ENCODE data around the gene PDZD2.

PDZD2 gene

GRCh38 chr5:32135086-32135485 lies 496.2 kb downstream of the PDZD2 start:
- Histone ChIP-seq H3K4me3 (ENCODE audit: low read depth, low read length) (no peak overlapping the region), H3K36me3 (ENCODE audit: control insufficient read depth, insufficient read depth, low read length) (peaks cover 7% of the 10 kb centered on the region), H3K27me3 (ENCODE audit: control insufficient read depth, insufficient read depth, low read length) (no peaks in the 10 kb centered on the region), H3K9ac (ENCODE audit: low read depth, low read length) (no peak overlapping the region), H3K4me1 (ENCODE audit: control insufficient read depth, insufficient read depth, low read length) (no peaks in the 10 kb centered on the region), H3K9me3 (ENCODE audit: control insufficient read depth, insufficient read depth, low read length) (no peaks in the 10 kb centered on the region)

GRCh38 chr5:32136342-32136741 lies 497.4 kb downstream of the PDZD2 start:
- Histone ChIP-seq H3K27me3 (ENCODE audit: control insufficient read depth, insufficient read depth, low read length) (no peaks in the 10 kb centered on the region), H3K9me3 (ENCODE audit: control insufficient read depth, insufficient read depth, low read length) (no peaks in the 10 kb centered on the region), H3K4me3 (ENCODE audit: low read depth, low read length) (no peak overlapping the region), H3K4me1 (ENCODE audit: control insufficient read depth, insufficient read depth, low read length) (no peaks in the 10 kb centered on the region), H3K36me3 (ENCODE audit: control insufficient read depth, insufficient read depth, low read length) (peaks cover 7% of the 10 kb centered on the region), H3K9ac (ENCODE audit: low read depth, low read length) (no peak overlapping the region)

- Histone ChIP-seq H3K4me3 (ENCODE audit: low read depth, low read length) (no peak overlapping the region), H3K27me3 (ENCODE audit: control insufficient read depth, insufficient read depth, low read length) (no peaks in the 10 kb centered on the region), H3K9ac (ENCODE audit: low read depth, low read length) (no peak overlapping the region), H3K36me3 (ENCODE audit: control insufficient read depth, insufficient read depth, low read length) (peaks cover 4% of the 10 kb centered on the region), H3K9me3 (ENCODE audit: control insufficient read depth, insufficient read depth, low read length) (no peaks in the 10 kb centered on the region), H3K4me1 (ENCODE audit: control insufficient read depth, insufficient read depth, low read length) (peaks cover 3% of the 10 kb centered on the region)
Measured at GRCh38 chr5:32138839-32139493, 500.0 kb downstream of the PDZD2 start.

- Histone ChIP-seq H3K4me3 (ENCODE audit: low read depth, low read length) (no peak overlapping the region), H3K9me3 (ENCODE audit: control insufficient read depth, insufficient read depth, low read length) (no peaks in the 10 kb centered on the region), H3K27me3 (ENCODE audit: control insufficient read depth, insufficient read depth, low read length) (no peaks in the 10 kb centered on the region), H3K36me3 (ENCODE audit: control insufficient read depth, insufficient read depth, low read length) (no peaks in the 10 kb centered on the region), H3K9ac (ENCODE audit: low read depth, low read length) (no peak overlapping the region), H3K4me1 (ENCODE audit: control insufficient read depth, insufficient read depth, low read length) (peaks cover 3% of the 10 kb centered on the region)
Measured at GRCh38 chr5:32143617-32144377, 504.9 kb downstream of the PDZD2 start.

- no peaks in the 10 kb centered on the region for H3K36me3 ChIP-seq (ENCODE audit: control insufficient read depth, insufficient read depth, low read length)
- peaks cover 3% of the 10 kb centered on the region for H3K4me1 ChIP-seq (ENCODE audit: control insufficient read depth, insufficient read depth, low read length)
- H3K27me3 ChIP-seq (ENCODE audit: control insufficient read depth, insufficient read depth, low read length): no peaks in the 10 kb centered on the region
- H3K9me3 ChIP-seq (ENCODE audit: control insufficient read depth, insufficient read depth, low read length): no peaks in the 10 kb centered on the region
- H3K4me3 ChIP-seq (ENCODE audit: low read depth, low read length): no peak overlapping the region
- H3K9ac ChIP-seq (ENCODE audit: low read depth, low read length): no peak overlapping the region
Measured at GRCh38 chr5:32144378-32145207, 505.7 kb downstream of the PDZD2 start.

- Histone ChIP-seq H3K9me3 (ENCODE audit: control insufficient read depth, insufficient read depth, low read length) (no peaks in the 10 kb centered on the region), H3K9ac (ENCODE audit: low read depth, low read length) (no peak overlapping the region), H3K27me3 (ENCODE audit: control insufficient read depth, insufficient read depth, low read length) (no peaks in the 10 kb centered on the region), H3K36me3 (ENCODE audit: control insufficient read depth, insufficient read depth, low read length) (no peaks in the 10 kb centered on the region), H3K4me3 (ENCODE audit: low read depth, low read length) (no peak overlapping the region), H3K4me1 (ENCODE audit: control insufficient read depth, insufficient read depth, low read length) (peaks cover 3% of the 10 kb centered on the region)
Measured at GRCh38 chr5:32145378-32145777, 506.4 kb downstream of the PDZD2 start.

- H3K4me3 ChIP-seq (ENCODE audit: low read depth, low read length): no peak overlapping the region
- H3K4me1 ChIP-seq (ENCODE audit: control insufficient read depth, insufficient read depth, low read length): peaks cover 3% of the 10 kb centered on the region
- no peaks in the 10 kb centered on the region for H3K9me3 ChIP-seq (ENCODE audit: control insufficient read depth, insufficient read depth, low read length)
- H3K36me3 ChIP-seq (ENCODE audit: control insufficient read depth, insufficient read depth, low read length): no peaks in the 10 kb centered on the region
- no peaks in the 10 kb centered on the region for H3K27me3 ChIP-seq (ENCODE audit: control insufficient read depth, insufficient read depth, low read length)
- no peak overlapping the region for H3K9ac ChIP-seq (ENCODE audit: low read depth, low read length)
Measured at GRCh38 chr5:32147236-32147635, 508.3 kb downstream of the PDZD2 start.

- Histone ChIP-seq H3K36me3 (ENCODE audit: control insufficient read depth, insufficient read depth, low read length) (no peaks in the 10 kb centered on the region), H3K4me3 (ENCODE audit: low read depth, low read length) (no peak overlapping the region), H3K4me1 (ENCODE audit: control insufficient read depth, insufficient read depth, low read length) (peaks cover 3% of the 10 kb centered on the region), H3K9ac (ENCODE audit: low read depth, low read length) (no peak overlapping the region), H3K27me3 (ENCODE audit: control insufficient read depth, insufficient read depth, low read length) (no peaks in the 10 kb centered on the region), H3K9me3 (ENCODE audit: control insufficient read depth, insufficient read depth, low read length) (no peaks in the 10 kb centered on the region)
Measured at GRCh38 chr5:32147959-32148358, 509.0 kb downstream of the PDZD2 start.

- H3K4me1 ChIP-seq (ENCODE audit: control insufficient read depth, insufficient read depth, low read length): no peaks in the 10 kb centered on the region
- H3K9ac ChIP-seq (ENCODE audit: low read depth, low read length): no peak overlapping the region
- H3K4me3 ChIP-seq (ENCODE audit: low read depth, low read length): no peak overlapping the region
- no peaks in the 10 kb centered on the region for H3K27me3 ChIP-seq (ENCODE audit: control insufficient read depth, insufficient read depth, low read length)
- no peaks in the 10 kb centered on the region for H3K9me3 ChIP-seq (ENCODE audit: control insufficient read depth, insufficient read depth, low read length)
- H3K36me3 ChIP-seq (ENCODE audit: control insufficient read depth, insufficient read depth, low read length): no peaks in the 10 kb centered on the region
Measured at GRCh38 chr5:32150366-32150765, 511.4 kb downstream of the PDZD2 start.

GRCh38 chr5:32151198-32151597 lies 512.3 kb downstream of the PDZD2 start:
- no peaks in the 10 kb centered on the region for H3K36me3 ChIP-seq (ENCODE audit: control insufficient read depth, insufficient read depth, low read length)
- H3K9me3 ChIP-seq (ENCODE audit: control insufficient read depth, insufficient read depth, low read length): no peaks in the 10 kb centered on the region
- H3K9ac ChIP-seq (ENCODE audit: low read depth, low read length): no peak overlapping the region
- no peaks in the 10 kb centered on the region for H3K27me3 ChIP-seq (ENCODE audit: control insufficient read depth, insufficient read depth, low read length)
- H3K4me3 ChIP-seq (ENCODE audit: low read depth, low read length): no peak overlapping the region
- H3K4me1 ChIP-seq (ENCODE audit: control insufficient read depth, insufficient read depth, low read length): no peaks in the 10 kb centered on the region

GRCh38 chr5:32153723-32154122 lies 514.8 kb downstream of the PDZD2 start:
- no peaks in the 10 kb centered on the region for H3K27me3 ChIP-seq (ENCODE audit: control insufficient read depth, insufficient read depth, low read length)
- no peaks in the 10 kb centered on the region for H3K36me3 ChIP-seq (ENCODE audit: control insufficient read depth, insufficient read depth, low read length)
- H3K9me3 ChIP-seq (ENCODE audit: control insufficient read depth, insufficient read depth, low read length): no peaks in the 10 kb centered on the region
- H3K9ac ChIP-seq (ENCODE audit: low read depth, low read length): no peak overlapping the region
- H3K4me1 ChIP-seq (ENCODE audit: control insufficient read depth, insufficient read depth, low read length): peaks cover 11% of the 10 kb centered on the region
- no peak overlapping the region for H3K4me3 ChIP-seq (ENCODE audit: low read depth, low read length)
